GM21576 (cell line): ENCODE results near the gene UBE2G2.

Experiments used
- ATAC-seq: cut with Tn5 transposase; IDR thresholded peaks from one replicate; pipeline ENCODE4 v1.9.1; 2021; ENCODE audit warnings: mild to moderate bottlenecking, moderate library complexity; ENCODE audit not compliant: unreplicated experiment

UBE2G2 gene

DNA sequence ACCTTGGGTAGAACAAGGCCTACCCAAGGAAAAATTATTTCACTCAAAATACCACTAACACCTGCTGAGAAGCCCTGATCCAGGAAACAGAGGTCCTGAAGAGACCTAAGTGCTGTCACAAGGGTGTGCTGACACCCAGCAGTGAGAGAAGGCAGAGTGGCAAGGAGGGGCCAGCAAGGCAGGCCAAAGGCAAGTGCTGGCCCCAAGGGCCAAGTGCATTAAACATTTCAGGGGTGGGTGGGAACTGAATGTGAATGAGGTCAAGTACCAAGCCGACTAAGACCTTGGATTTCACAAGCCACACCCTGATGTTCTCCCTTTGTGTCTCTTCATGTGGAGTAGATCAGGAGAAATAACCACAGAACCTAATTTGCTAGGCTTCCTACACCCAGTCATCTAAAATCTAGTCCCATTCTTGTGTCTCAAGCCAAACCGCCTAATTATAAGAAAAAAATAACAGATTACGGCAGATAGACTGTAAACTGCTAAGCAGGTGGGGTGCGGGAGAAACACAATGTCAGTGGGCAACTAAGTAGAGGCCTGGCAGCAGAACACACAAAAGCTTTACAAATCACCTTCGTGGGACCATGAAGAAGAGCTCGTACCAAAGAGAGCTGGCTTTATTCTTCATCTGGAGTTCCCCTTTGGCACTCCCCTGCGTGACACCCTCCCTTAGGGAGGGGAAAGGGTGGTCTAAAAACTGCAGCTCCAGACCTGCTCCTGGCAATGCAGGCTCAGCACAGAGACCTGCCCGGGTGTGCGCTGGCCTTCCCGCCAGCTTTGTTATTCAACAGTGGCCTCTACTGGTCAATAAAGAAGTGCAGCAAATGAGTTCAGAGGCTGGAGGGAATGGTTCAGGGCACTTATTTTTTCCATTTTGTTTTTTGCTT, 8.7 kb downstream of the UBE2G2 start:
- no peak for ATAC-seq

DNA sequence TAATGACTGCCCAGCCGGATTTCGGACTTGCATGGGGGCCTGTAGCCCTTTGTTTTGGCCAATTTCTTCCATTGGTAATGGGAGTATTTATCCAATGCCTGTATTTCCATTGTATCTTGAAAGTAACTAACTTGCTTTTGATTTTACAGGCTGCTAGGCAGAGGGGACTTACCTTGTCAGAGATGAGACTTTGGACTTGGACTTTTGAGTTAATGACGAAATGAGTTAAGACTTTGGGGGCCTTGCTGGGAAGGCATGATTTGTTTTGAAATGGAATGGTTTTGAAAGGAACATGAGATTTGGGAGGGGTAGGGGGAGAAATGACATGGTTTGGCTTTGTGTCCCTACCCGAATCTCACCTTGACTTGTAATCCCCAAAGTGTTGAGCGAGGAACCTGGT, 9.6 kb downstream of the UBE2G2 start:
- ATAC-seq, result no peak

DNA sequence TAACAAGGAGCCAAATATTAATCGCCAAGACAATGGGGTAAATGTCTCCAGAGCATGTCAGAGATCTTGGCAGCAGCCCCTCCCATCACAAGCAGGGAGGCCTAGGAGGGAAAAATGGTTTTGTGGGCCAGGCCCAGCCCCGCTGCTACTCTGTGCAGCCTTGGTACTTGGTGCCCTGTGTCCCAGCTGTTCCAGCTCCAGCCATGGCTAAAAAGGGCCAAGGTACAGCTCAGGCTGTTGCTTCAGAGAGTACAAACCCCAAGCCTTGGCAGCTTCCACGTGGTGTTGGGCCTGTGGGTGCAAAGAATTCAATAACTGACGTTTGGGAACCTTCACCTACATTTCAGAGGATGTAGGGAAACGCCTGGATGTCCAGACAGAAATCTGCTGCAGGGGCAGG, 10.4 kb downstream of the UBE2G2 start:
- no peak for ATAC-seq

DNA sequence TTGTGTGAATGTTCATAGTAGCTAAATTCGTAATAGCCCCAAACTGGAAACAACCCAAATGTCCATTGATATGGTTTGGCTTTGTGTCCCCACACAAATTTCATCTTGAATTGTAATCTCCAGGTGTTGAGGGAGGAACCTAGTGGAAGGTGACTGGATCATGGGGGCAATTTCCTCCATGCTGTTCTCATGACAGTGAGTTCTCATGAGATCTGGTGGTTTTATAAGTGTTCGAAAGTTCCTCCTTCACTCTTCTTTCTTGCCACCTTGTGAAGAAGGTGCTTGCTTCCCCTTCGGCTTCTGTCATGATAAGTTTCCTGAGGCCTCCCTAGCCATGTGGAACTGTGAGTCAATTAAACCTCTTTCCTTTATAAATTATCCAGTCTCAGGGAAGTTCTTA, 11.3 kb downstream of the UBE2G2 start:
- no peak for ATAC-seq

DNA sequence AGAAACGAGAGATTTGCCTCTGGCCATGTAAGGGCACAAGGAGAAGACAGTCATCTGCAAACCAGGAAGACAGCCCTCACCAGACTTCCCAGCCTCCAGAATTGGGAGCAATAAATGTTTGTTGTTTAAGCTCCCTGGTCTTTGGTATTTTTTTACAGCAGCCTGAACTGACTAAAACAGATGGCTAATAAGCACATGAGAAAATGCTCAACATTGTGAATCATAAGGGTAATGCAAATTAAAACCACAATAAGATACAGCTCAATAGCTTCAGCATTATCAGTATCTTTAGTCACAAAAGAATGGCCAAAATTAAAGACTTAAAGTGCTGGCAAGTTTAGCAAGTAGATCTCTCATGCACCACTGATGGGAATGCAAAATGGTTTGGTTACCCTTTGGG, 11.7 kb downstream of the UBE2G2 start:
- ATAC-seq, result no peak

DNA sequence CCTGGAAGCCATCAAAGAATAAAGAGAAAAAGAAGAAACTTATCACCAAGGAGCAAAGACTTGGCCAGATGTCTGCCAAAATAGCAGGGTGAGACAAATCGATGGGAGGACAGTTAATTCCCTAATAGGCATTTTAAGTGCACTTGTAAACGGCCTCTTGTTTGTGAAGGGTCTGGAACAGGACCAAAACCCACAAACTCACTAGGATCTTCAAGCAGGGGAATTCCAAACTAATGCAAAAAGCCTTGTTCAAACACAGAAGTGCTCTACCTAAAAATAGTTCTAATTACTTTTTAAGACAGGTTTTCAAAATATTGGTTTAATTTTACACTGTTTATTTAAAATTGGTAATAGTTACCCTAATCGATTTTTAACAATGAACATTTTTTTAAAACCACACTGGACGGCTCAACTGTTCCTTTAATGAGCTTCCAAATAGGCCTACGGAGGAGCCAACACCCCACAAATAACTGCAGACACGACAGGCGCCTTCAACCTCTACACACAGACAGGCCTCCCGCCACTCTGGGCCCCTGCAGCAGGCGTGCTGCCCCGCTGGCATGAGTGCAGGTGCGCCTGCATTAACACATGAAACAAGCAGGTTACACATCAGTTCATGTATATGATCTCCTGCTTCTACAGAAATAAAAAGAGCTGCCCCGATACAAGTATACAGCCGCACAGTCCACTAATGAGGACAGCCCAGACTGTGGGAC, 15.8 kb downstream of the UBE2G2 start:
- no peak for ATAC-seq

DNA sequence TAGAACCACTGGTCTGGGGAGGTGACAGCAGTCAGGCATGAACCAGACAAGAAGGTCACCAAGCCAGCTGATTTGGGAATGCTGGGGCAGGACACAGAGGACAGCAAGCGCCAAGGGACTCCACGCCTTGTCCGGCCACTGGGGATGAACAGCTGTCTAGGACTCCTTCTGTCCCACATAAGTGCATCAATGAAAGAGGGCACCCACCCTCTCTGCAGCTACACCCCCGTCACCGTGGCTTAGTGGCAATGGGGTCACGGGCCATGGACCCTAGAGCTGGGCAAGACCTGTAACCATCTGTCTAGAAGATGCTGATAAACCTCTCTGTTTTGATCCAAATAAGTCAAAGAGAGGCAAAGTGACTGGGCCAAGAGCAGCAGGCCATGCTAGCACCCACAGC, 16.8 kb downstream of the UBE2G2 start:
- no peak for ATAC-seq

DNA sequence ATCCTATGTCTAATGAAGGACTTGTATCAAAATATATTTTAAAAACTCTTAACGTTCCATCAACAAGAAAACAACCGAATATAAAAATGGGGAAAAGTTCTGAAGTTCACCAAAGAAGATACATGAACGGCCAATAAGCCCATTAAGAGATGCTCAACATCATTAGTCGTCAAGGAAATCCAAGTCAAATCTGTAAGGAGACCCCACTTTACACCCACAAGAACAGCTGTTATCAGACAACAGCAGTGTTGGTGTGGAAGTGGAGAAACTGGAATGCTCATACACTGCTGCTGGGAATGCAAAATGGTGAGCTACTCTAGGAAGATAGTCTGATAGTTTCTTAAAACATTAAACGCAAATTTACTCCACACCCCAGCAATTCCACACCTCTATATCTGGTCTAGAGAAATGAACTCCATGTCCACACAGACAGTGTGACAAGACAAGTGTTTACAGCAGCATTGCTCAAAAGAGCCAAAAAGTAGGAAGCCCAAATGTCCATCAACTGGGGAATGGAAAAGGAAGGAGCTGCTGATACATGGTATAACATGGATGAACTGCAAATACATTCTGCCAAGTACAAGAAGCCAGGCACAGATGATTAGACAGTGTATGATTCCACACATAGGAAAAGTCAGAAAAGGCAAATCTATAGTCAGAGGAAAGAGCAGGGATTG, 18.5 kb downstream of the UBE2G2 start:
- ATAC-seq, result no peak

DNA sequence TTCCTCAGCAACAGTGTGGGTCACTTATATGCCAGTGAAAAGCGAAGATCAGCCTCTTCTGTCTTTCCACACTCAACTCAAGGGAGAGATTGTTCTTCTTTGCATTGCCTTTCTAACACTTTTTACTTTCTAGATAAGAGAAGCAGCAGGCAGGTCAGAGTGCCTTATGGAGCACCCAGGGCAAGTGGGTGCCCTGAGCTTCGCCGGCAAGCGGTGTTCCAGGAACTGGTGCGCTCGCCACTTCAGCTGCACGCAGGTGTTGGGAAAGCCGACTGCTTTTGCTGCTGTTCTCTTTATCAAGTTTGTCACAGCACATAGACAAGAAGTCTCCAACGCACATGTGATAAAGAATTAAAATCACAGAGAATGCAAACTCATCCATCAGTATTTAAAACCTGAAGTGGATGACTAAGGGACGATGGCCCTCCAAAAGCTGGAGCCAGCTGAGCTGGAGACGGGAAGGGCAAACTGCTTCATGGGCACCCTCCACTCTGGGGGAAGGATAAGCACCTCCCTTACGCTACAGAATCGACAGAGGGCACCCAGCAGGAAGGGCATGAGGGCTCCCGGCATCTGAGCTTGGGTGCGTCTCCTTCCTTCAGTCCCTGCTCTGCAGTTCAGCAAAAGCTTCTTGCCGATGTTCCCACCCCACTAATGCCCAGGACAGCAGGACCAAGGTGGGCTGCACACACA, 20.7 kb downstream of the UBE2G2 start:
- no peak for ATAC-seq

DNA sequence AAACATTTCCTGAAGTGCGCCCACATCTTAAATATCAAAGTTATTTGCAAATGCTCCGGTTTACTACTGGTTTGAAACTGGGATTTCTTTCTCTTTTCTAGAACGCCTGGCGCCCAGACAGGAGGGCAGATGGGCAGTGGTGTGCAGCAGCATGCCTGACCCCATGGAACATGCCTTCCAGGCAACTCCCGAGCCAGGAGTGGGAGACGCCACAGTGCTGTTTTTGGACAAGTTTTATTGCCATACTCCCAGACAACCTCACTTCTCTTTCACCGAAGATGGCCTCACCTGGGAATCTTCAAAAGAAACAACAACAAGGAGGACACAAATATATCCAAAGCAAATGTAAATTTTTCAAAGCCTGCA, 21.5 kb downstream of the UBE2G2 start:
- no peak for ATAC-seq

DNA sequence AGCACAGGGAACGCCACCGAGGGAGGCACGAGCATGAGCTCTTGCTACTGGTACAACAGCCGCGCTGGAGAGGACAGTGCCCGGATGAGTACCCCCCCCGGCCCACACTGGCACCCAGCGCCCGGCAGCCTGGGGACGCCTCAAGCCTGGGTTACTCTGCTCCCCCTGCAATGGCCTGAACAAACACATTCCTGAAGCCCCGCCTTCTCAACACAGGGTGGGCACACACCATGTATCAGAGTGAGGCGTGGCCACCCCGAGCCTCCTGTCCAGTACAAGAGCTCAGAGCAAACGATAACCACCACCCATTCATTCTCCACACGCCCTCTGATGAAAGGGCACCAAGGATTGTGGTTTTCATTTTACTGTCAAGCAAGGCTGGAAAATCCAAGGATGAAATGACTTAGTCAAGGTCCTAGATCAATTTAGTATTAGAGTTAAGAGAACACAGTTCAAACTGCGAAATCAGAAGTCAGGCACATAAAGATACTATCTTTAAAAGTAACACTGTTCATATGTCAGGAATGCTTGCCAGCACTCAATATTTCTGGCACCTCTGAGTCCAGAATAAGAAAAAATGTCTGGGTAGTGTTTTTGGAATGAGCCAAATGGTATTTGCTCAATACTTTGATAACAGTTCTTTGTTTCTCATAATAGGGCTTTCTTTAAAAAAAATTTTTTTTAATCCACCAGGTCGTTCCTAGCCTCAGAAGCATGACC, 22.0 kb downstream of the UBE2G2 start:
- ATAC-seq, result no peak

DNA sequence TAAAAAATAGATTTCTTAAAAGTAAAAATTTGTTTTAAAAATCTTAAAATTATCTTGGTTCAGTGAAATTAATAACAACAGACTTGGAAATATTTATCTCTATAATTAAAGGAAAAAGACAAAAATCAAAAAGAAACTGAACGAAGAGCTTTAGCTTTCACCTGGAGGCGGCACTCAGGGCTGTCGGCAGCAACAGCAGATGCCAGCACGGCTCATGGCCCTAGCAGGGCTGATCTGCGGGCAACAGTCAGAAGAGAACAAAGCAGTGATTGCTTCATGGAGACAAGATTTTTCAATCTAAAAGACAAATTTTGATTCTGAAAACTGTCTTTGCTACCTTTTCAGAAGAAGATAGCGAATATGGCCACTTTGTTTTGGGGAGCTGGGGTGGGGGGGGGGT, 22.6 kb downstream of the UBE2G2 start:
- ATAC-seq, result no peak

DNA sequence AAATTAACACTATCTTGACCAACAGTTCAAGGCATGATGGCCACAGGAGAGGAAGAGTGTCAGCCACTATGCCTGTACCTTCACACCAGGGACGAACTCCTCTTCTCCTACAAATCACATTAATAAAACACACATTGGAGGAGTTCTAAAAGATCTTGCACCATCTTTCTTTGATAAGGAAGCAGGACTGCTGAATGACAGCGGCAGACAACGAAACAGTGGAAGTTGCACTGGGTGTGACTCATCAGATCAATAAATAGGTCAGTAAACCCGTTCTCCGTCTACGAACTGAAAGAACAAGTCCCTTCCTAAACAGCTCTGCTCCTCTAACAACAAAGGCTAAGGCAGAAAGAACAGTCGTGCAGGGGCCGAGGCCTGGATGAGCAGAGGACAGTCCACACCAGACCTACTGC, 23.1 kb downstream of the UBE2G2 start:
- ATAC-seq, result no peak

DNA sequence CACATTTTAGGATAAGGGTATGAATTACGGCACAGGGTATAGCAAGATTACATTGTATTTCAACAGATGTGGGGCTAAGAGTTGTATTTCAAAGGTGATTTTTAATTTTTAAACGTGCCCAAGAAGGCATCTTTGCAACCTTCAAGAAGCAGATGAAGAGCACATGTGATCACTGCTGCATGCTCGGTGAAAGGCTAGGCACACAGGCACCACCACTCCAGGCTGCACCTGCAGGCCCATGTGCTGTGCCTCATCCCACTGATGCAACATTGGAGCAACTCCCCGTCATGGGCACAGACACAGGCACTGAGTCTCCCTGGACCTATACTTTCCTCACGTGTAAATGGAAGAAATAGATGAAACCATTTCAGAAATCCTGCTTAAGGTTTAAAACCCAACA, 23.5 kb downstream of the UBE2G2 start:
- ATAC-seq, result no peak

DNA sequence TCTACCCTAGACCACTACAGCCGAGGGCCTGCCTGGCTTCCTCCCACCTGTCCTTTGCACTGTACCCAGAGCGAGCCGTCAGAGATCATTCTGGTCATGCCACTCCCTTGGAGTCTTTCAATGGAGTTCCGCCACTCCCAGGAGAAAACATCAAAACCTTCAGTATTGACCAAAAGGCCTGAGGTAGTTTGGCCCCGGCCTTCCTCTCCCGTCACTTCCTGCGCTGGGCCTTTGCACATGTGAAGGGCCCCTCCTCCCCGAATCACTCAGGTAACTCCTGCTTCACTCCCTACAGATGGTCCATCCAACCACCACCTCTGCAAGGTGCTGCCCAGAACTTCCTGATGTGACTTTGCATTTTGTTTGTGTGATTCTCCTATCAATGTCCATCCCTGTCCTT, 26.6 kb downstream of the UBE2G2 start:
- ATAC-seq, result no peak

DNA sequence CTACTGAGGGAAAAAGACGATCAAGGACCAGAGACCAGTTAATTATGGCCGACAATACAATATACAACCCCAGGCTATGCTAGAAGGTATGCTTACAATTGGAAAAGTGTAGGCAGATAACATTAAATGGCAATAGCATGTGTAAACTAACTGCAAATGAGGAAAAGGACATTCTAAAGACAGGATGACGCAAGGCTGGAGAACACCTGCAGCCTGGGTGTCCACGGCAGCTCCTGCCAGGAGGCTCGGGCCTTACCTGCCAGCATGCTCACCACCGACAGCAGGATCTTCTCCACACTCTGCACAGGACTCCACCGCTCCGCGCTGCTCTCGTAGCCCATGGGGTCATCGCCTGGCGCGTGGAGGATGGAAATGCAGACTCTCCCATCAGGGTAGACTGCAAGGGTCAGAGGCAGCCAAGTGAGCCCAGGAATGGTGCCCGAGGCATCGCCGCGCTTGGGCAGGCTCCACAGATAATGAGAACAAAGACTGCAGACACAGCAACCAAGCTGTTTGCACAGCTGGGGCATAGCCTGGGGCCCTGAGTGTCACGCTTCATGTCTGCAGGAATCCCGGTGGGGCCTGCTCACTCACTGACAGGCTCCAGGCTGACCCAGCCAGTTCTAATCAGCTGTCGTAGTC, 28.2 kb downstream of the UBE2G2 start:
- ATAC-seq, result no peak

DNA sequence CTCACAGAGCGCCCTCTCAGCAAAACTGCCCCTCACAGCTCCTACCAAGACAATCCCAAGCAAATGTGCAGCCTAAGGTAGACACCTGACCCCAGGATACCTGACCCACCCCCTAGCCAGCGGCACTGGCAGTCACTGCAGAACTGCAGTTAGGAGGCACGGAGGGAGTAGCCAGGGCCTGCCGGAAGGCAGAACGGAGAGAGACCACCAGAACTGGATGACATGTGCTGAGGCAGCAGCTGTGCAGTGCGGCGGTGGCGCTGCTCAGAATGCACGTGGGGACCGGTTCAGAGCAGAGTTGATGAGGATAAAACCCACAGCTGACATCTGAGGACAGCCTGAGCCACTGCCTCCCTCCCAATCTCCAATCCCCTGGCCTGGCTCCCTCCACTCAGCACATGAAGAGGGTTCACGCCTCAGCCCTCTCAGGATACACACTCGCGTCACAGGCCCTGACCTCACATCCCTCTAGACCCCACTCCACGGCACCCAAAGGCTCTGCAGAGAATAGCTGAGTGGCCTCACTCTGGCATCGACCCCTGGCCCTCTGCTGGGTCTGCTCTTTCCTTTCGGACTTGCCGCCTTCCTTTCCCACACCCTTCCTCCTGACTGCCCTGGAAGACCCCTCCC, 29.6 kb downstream of the UBE2G2 start:
- ATAC-seq, result no peak

DNA sequence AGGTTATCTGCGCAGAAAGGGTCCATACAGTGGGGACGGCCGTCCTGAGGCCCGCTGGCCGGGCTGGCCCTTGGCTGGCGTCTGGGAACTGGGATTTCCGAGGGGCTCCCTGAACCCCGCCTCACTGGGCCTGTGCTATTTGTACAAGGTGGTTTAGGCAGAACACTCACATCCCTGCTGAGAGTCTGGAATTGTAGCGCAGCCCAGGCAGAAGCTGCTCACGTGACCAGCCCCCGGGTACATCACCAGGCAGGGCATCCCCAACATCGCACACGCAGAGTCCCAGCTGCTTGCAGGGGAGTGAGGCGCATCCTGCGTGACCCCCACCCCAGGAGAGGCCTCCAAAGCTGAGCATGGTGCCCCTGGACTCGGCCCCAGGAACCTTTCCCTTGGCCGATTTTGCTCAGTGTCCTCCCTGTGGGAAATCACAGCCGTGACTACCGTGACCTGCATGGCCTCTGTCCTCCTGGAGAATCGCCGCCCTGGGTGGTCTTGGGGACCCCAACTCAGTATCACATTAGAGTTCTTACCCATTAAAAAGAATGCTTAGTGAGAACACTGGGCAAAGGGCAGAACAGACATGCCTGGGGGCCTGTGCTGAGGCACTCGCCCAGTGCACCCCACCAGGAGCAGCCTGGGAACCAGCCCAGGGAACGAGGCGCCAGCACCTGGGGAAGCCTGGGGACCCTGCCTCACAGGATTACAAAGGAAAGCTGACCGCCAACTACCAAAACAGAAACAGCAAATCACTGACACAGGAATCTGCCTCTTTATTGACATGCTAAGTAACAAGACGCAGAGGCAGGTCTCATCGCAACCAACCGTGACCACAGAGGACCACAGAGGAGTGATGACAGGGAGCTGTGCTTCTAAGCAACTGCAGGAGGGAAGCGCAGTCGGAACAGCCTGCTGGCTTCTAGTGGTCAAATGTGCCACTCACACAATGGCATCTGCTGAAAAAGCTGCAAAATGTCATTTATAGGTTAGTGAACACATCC, 33.5 kb downstream of the UBE2G2 start:
- ATAC-seq, result no peak
